Liver (tissue), 9 donors: ENCODE measurements around the gene DHDDS. TPM values are rescaled to one million over a fixed set of nuclear protein-coding genes. Genes with fewer than 3 reads are reported as not detected.

Source experiments
- DNase-seq: peaks from one replicate; pipeline ENCODE4 v3.0.0-alpha.2; 2017; ENCODE audit warnings: low spot score
- H3K27ac ChIP-seq, 2 donors: one replicate each; pipeline ENCODE4 v1.7.0; 2013; ENCODE audit warnings: inconsistent platforms in 2 of 2, low read length in 2 of 2, control low read depth in 1 of 2, low read depth in 1 of 2, mild to moderate bottlenecking in 1 of 2
- H3K27me3 ChIP-seq, 4 donors: one replicate each; pipeline versions ENCODE4 v1.6.1 to v1.7.0; 2013; ENCODE audit warnings: low read length in 3 of 4, inconsistent platforms in 1 of 4, mild to moderate bottlenecking in 1 of 4, moderate library complexity in 1 of 4; ENCODE audit not compliant: control insufficient read depth in 4 of 4, insufficient read depth in 4 of 4
- H3K36me3 ChIP-seq, 4 donors: one replicate each; pipeline versions ENCODE4 v1.6.1 to v1.7.0; 2013; ENCODE audit warnings: low read length in 3 of 4, mild to moderate bottlenecking in 3 of 4, low read depth in 1 of 4, moderate library complexity in 1 of 4; ENCODE audit not compliant: control insufficient read depth in 4 of 4, insufficient read depth in 3 of 4
- H3K4me1 ChIP-seq, 4 donors: one replicate each; pipeline versions ENCODE4 v1.6.1 to v1.7.0; 2013; ENCODE audit warnings: low read length in 3 of 4, mild to moderate bottlenecking in 3 of 4, moderate library complexity in 1 of 4; ENCODE audit not compliant: control insufficient read depth in 4 of 4, insufficient read depth in 4 of 4
- H3K4me3 ChIP-seq, 3 donors: one replicate each; pipeline versions ENCODE4 v1.6.1 to v1.7.0; 2013; ENCODE audit warnings: low read length in 3 of 3, control low read depth in 1 of 3, low read depth in 1 of 3, mild to moderate bottlenecking in 1 of 3
- H3K9ac ChIP-seq, 2 donors: one replicate each; pipeline ENCODE4 v1.7.0; 2013; ENCODE audit warnings: low read length in 2 of 2, mild to moderate bottlenecking in 2 of 2, moderate library complexity in 2 of 2, control low read depth in 1 of 2, low read depth in 1 of 2
- H3K9me3 ChIP-seq, 4 donors: one replicate each; pipeline versions ENCODE4 v1.6.1 to v1.7.0; 2013; ENCODE audit warnings: low read length in 3 of 4; ENCODE audit not compliant: control insufficient read depth in 4 of 4
- FOXA1 ChIP-seq: IDR thresholded peaks from 2 replicates; pipeline ENCODE4 v1.6.1; 2016; ENCODE audit warnings: antibody characterized with exemption
- FOXA2 ChIP-seq: IDR thresholded peaks from 2 replicates; pipeline ENCODE4 v1.6.1; 2016; ENCODE audit warnings: antibody characterized with exemption
- HNF4A ChIP-seq, 2 donors: conservative IDR thresholded peaks; 2 replicates each; pipeline ENCODE4 v1.6.1; 2016; ENCODE audit warnings: antibody characterized with exemption in 2 of 2, mild to moderate bottlenecking in 2 of 2
- HNF4G ChIP-seq: IDR thresholded peaks from 2 replicates; pipeline ENCODE4 v1.6.1; 2016; ENCODE audit warnings: antibody characterized with exemption
- JUND ChIP-seq, 2 donors: IDR thresholded peaks; 2 replicates each; pipeline ENCODE4 v1.6.1; 2016; ENCODE audit warnings: antibody characterized with exemption in 2 of 2
- NR2F2 ChIP-seq: IDR thresholded peaks from 2 replicates; pipeline ENCODE4 v1.6.1; 2016; ENCODE audit warnings: antibody characterized with exemption
- RXRA ChIP-seq, 2 donors: IDR thresholded peaks; 2 replicates each; pipeline ENCODE4 v1.6.1; 2017 to 2018; ENCODE audit warnings: antibody characterized with exemption in 2 of 2, mild to moderate bottlenecking in 1 of 2
- SP1 ChIP-seq: IDR thresholded peaks from 2 replicates; pipeline ENCODE4 v1.6.1; 2018; ENCODE audit warnings: antibody characterized with exemption, mild to moderate bottlenecking
- TAF1 ChIP-seq: conservative IDR thresholded peaks from 2 replicates; pipeline ENCODE4 v1.6.1; 2016; ENCODE audit warnings: antibody characterized with exemption, mild to moderate bottlenecking
- YY1 ChIP-seq: IDR thresholded peaks from 2 replicates; pipeline ENCODE4 v1.6.1; 2016; ENCODE audit warnings: antibody characterized with exemption, mild to moderate bottlenecking
- WGBS: extraction: QIAGEN DNeasy Blood & Tissue Kit; methylation state at CpG from one replicate; pipeline ENCODE4 v1.1.7; 2013; 5-methylcytosine and 5-hydroxymethylcytosine counted together
- polyA plus RNA-seq, 2 donors: library from polyadenylated mRNA; stranded (reverse) in 1 of 2; unstranded in 1 of 2; fragments of 200-250 nt in 1 of 2; fragments of >200 nt in 1 of 2; fragmentation: Nextera tagmentation in 1 of 2; extraction: Ambion mirVana in 1 of 2; gene quantifications; one replicate each; pipeline versions ENCODE4 v1.2.1 to v1.2.3, GENCODE V29; 2013 to 2015
- total RNA-seq, 2 donors: library from RNA; depleted of rRNA; stranded (reverse); fragments of >200 nt; gene quantifications; one replicate each; pipeline ENCODE4 v1.2.3, GENCODE V29; 2014
- TF ChIP-seq, protein P1 (sequence below): IDR thresholded peaks from 2 replicates; pipeline ENCODE4 v1.6.1; 2016; ENCODE audit warnings: antibody characterized with exemption
- TF ChIP-seq, protein P2 (sequence below): IDR thresholded peaks from 2 replicates; pipeline ENCODE4 v1.6.1; 2016; ENCODE audit warnings: antibody characterized with exemption, mild to moderate bottlenecking
- TF ChIP-seq, protein P3 (sequence below): fragments of 150-350 bp; IDR thresholded peaks from 2 replicates; pipeline ENCODE4 v1.5.1; 2017; ENCODE audit warnings: improper control_type of control experiment, low read depth, low read length; ENCODE audit not compliant: missing input control
- donor health status: healthy.
- donor health status: healthy.
- donor health status: healthy.
- donor health status: healthy.
- donor health status: healthy.

Gene DHDDS
- total and polyA plus RNA-seq, 4 donors: 10.6 to 21.7 (median 16.6) TPM

DNA sequence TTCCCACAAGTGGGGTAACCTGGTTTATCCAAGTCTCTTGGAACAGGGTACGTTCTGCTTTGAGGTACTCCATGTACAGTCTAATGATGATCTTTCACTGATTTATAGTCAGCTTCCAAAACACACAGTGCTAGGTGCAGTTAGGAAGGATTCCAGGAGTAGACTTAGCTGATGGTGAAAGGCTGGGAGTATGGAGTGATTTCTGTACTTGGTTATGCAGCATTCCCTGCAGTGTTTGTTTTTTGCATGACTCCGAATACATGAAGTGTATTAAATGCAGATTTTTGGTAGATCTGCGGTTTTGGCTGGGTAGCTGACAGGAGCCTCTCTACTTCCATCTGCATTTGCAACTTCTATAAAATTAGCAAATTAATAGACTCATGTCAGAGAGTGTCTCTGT is 43.9 kb downstream of the DHDDS start:
- 95% methylated on average over 3 of the region's 3 CpGs for WGBS
- no peak for DNase-seq
- no peak overlapping the region for H3K9ac ChIP-seq
- H3K4me3 ChIP-seq: no peak overlapping the region
- H3K36me3 ChIP-seq: peaks cover 0 to 35% (median 12%) of the 10 kb centered on the region in 4 donors
- H3K4me1 ChIP-seq: peaks cover 1 to 29% (median 25%) of the 10 kb centered on the region in 4 donors
- no peak overlapping the region for H3K27ac ChIP-seq
- TF ChIP-seq SP1 (no peak), FOXA2 (no peak), NR2F2 (no peak), JUND (IDR thresholded peaks at IDR 0.05) (no peak), TAF1 (no peak), RXRA (IDR thresholded peaks at IDR 0.05) (no peak), FOXA1 (no peak), HNF4A (conservative IDR thresholded peaks at IDR 0.05) (no peak), YY1 (no peak)
- TF ChIP-seq, protein P1, sequence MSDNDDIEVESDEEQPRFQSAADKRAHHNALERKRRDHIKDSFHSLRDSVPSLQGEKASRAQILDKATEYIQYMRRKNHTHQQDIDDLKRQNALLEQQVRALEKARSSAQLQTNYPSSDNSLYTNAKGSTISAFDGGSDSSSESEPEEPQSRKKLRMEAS: no peak
- TF ChIP-seq, protein P2, sequence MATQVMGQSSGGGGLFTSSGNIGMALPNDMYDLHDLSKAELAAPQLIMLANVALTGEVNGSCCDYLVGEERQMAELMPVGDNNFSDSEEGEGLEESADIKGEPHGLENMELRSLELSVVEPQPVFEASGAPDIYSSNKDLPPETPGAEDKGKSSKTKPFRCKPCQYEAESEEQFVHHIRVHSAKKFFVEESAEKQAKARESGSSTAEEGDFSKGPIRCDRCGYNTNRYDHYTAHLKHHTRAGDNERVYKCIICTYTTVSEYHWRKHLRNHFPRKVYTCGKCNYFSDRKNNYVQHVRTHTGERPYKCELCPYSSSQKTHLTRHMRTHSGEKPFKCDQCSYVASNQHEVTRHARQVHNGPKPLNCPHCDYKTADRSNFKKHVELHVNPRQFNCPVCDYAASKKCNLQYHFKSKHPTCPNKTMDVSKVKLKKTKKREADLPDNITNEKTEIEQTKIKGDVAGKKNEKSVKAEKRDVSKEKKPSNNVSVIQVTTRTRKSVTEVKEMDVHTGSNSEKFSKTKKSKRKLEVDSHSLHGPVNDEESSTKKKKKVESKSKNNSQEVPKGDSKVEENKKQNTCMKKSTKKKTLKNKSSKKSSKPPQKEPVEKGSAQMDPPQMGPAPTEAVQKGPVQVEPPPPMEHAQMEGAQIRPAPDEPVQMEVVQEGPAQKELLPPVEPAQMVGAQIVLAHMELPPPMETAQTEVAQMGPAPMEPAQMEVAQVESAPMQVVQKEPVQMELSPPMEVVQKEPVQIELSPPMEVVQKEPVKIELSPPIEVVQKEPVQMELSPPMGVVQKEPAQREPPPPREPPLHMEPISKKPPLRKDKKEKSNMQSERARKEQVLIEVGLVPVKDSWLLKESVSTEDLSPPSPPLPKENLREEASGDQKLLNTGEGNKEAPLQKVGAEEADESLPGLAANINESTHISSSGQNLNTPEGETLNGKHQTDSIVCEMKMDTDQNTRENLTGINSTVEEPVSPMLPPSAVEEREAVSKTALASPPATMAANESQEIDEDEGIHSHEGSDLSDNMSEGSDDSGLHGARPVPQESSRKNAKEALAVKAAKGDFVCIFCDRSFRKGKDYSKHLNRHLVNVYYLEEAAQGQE: no peak
- TF ChIP-seq, protein P3, sequence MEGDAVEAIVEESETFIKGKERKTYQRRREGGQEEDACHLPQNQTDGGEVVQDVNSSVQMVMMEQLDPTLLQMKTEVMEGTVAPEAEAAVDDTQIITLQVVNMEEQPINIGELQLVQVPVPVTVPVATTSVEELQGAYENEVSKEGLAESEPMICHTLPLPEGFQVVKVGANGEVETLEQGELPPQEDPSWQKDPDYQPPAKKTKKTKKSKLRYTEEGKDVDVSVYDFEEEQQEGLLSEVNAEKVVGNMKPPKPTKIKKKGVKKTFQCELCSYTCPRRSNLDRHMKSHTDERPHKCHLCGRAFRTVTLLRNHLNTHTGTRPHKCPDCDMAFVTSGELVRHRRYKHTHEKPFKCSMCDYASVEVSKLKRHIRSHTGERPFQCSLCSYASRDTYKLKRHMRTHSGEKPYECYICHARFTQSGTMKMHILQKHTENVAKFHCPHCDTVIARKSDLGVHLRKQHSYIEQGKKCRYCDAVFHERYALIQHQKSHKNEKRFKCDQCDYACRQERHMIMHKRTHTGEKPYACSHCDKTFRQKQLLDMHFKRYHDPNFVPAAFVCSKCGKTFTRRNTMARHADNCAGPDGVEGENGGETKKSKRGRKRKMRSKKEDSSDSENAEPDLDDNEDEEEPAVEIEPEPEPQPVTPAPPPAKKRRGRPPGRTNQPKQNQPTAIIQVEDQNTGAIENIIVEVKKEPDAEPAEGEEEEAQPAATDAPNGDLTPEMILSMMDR: no peak
- no peaks in the 10 kb centered on the region for H3K27me3 ChIP-seq
- H3K9me3 ChIP-seq: no peaks in the 10 kb centered on the region

DNA sequence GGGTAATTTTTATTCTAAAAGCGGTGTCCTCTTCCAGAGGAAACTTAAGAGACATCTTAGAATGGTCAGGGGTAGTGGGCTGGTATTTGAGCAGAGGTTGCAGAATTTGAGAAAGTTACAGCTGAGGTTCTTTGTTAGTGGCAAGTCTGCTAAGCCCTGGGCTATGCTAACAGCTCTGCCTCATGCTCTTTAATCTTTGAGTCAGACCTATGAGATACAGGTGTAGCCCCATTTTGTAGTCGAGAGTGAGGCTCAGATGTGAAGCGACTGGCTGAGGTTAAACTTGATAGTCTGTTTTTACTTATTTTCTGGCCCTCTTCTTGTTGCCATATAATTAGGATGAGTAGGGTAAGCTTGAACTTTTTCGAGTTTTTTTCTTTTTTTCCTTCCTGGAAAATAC is 44.8 kb downstream of the DHDDS start:
- no peak overlapping the region for H3K9ac ChIP-seq
- H3K27ac ChIP-seq: no peak overlapping the region
- H3K4me3 ChIP-seq: no peak overlapping the region
- H3K9me3 ChIP-seq: no peaks in the 10 kb centered on the region
- no peak for TF ChIP-seq FOXA2
- no peak for TF ChIP-seq HNF4G
- TF ChIP-seq, protein P2: no peak
- TF ChIP-seq, protein P3: no peak
- no peak for TF ChIP-seq YY1
- TF ChIP-seq RXRA (IDR thresholded peaks at IDR 0.05): no peak
- H3K27me3 ChIP-seq: no peaks in the 10 kb centered on the region
- DNase-seq: no peak
- peaks cover 1 to 19% (median 16%) of the 10 kb centered on the region in 4 donors for H3K4me1 ChIP-seq
- H3K36me3 ChIP-seq: peaks cover 0 to 35% (median 12%) of the 10 kb centered on the region in 4 donors
- WGBS: 92% methylated on average over 4 of the region's 4 CpGs
